ENCODE data around the gene OR4B1.
"Not testable (repeated sequence)": the region's sequence is repeated elsewhere in the genome, so short reads cannot be mapped to it uniquely, and the experiment has no call there.

The OR4B1 gene, protein sequence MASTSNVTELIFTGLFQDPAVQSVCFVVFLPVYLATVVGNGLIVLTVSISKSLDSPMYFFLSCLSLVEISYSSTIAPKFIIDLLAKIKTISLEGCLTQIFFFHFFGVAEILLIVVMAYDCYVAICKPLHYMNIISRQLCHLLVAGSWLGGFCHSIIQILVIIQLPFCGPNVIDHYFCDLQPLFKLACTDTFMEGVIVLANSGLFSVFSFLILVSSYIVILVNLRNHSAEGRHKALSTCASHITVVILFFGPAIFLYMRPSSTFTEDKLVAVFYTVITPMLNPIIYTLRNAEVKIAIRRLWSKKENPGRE

GRCh38 chr11:48216510-48216909 is at the start of gene OR4B1:
OR4B1 (plus strand) TSS chr11:48216810; CDS start chr11:48216810, 0 bp downstream.
- no peak for DNase-seq

DNA sequence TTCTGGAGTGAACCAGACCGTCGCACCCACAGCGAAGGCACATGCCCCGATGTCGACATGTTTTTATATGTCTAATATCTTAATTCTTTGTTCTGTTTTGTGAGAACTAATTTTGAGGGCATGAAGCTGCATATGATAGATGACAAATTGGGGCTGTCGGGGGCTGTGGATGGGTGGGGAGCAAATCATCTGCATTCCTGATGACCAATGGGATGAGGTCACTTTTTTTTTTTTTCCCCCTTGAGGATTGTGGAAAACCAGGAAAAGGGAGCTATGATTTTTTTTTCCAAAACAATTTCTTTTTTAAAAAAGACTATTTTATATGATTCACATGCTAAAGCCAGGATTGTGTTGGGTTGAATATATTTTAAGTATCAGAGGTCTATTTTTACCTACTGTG is 49.2 kb upstream of the OR4B1 start:
- DNase-seq: no peak

- no peak for DNase-seq
Measured at GRCh38 chr11:48168815-48169214, 47.8 kb upstream of the OR4B1 start.

GRCh38 chr11:48169259-48169658 is 47.4 kb upstream of the OR4B1 start:
- DNase-seq: no peak

DNA sequence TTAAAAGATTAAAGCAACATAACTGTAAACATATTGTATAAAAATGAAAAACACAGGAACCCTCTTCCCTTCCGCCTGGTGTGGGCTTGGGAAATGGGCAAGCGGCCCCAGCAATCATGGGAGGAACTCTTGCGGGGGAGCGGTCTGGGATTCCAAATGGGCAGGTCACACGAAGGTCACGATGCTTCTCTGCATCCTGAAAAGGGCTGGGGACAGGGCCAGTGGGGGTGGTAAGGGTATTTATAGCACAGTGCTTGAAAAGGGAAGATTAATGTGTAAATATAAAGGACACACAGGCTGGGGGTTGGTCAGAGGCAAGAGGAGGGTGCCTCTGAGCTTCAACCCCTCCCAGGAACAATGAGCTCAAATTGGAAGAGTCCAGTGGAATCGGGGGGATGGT is 46.9 kb upstream of the OR4B1 start:
- DNase-seq: no peak

- no peak for DNase-seq
Measured at GRCh38 chr11:48170241-48171233, 46.1 kb upstream of the OR4B1 start.

DNA sequence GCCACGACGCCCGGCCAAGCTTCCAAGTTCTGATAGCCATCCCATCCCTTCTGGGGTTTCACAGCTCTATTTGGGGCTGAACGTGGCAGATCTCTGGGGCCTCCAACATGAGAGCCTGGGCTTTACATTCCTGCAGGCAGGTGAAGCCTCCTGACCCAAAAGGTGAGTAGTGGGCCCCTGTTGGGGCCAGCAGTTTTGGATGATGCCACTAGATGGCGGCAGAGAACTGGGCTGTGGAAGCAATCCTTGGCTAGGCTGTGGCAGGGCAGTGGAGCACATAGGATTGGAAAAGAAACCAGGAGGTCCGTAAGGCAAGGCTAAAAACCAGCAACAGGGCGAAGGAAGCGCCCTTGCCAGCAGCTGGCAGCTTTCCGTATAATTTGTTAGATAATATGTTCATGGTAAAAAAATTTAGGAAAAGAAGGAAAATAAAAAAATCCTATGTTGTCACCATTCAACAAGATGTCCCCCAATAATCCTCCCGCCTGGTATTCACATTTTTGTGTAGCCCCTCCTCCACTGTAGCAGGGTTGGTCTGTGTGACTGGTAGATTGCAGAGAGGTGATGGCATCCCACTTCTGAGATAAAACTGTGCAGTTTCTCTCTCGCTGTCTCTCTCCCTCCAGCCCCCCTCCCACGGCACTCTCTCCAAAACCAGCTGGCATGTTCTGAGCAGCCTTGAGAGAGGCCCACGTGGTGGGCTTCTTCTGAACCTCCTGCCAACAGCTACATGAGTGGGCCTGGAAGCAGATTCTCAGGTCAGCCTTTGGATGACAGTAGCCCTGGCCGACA is 43.6 kb upstream of the OR4B1 start:
- DNase-seq: no peak

DNA sequence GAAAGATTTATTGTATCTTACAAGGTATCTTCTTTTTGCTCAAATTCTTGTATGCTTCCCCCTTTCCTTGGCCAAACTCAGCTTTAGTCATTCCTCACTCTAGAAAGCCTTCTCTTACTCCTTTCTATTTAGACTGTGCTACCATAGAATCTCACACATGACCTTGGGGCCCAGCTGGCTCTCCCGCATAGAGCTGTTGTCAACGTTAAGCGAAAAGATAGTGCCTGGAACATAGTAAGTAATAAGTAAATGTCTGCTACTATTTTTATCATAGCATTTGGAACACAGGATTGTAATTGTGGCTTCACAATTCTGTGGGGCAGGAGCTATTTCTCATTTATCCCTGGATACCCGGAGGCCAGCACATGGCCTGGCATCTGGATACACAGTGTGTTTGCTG is 38.9 kb upstream of the OR4B1 start:
- DNase-seq: no peak

- no peak for DNase-seq
Measured at GRCh38 chr11:48180627-48181026, 36.0 kb upstream of the OR4B1 start.

GRCh38 chr11:48182860-48183526 is 33.6 kb upstream of the OR4B1 start:
- no peak for DNase-seq

DNA sequence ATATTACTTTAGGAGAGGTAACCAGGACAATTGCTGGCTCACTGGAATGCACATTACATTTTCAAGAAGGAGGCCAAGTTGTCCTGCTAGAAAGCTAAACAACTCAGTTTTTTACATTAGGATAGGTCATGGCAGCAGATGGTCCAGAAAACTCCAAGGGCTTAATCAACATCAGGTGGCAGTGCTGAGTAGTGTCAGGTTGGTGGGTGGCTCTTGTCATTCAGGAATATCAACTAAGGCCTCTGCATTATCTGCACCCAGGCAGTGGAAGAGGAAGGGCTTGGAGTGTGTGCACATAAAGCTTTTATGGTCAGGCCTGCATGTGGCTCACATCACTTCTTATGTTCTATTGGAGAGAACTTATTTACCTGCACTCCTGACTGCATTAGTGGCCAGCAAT is 32.2 kb upstream of the OR4B1 start:
- no peak for DNase-seq

GRCh38 chr11:48190906-48191654 is 25.5 kb upstream of the OR4B1 start:
- DNase-seq: not testable (repeated sequence)

GRCh38 chr11:48193876-48194275 is 22.7 kb upstream of the OR4B1 start:
- DNase-seq: no peak

DNA sequence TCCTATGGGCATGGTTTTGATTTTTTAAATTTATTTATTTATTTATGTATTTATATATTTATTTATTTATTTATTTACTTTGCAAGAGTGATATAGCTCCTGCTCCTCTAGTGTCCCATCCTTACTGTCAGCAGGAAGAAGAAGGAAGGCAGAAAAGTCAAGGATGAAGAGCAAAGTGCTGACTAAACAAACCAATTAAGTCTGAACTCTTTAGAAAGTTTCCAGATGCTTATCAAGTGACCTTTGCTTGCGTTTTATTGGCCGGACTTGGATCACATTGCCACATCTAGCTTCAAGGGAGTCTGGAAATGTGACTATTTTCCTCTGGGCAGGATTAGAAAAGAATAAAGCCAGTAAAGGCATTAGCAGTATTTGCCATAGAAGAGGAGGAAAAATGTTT is 8.7 kb upstream of the OR4B1 start:
- no peak for DNase-seq

DNA sequence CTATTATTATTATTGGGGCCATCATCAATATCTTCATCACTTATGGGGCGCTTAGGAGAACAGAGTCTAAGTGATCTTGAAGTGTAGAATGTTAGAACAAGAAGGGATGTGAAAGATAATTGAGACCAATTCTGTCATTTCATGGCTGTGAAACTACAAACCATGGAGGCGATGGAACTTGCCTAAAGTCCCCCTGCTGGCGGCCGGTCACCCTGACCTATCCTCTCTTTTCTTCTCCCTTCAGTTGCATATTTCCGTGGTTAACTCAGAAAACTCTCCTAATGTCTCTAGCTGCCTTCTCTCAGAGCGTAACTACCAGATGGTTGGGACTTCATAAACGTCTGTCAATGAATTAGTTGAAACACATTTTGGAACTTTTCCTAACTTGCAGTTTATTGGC is 6.6 kb upstream of the OR4B1 start:
- no peak for DNase-seq

DNA sequence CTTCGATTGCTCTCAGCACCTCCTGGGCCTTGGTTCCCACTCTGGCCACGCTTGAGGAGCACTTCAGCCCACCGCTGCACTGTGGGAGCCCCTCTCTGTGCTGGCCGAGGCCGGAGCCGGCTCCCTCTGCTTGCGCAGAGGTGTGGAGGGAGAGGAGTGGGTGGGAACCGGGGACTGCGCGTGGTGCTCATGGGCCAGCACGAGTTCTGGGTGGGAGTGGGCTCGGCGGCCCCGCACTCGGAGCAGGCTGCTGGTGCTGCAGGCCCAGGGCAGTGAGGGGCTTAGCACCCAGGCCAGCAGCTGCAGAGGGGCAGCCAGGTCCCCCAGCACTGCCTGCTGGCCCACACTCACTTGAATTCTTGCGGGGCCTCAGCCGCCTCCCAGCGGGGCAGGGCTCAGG is 12.2 kb downstream of the OR4B1 start:
- DNase-seq: no peak

DNA sequence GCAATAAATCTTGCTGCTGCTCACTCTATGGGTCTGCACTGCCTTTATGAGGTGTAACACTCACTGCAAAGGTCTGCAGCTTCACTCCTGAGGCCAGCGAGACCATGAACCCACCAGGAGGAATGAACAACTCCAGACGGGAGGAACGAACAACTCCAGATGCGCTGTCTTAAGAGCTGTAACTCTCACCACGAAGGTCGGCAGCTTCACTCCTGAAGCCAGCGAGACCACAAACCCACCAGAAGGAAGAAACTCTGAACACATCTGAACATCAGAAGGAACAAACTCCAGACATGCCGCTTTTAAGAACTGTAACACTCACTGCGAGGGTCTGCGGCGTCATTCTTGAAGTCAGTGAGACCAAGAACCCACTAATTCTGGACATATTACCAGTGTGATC is 13.4 kb downstream of the OR4B1 start:
- DNase-seq: not testable (repeated sequence)

DNA sequence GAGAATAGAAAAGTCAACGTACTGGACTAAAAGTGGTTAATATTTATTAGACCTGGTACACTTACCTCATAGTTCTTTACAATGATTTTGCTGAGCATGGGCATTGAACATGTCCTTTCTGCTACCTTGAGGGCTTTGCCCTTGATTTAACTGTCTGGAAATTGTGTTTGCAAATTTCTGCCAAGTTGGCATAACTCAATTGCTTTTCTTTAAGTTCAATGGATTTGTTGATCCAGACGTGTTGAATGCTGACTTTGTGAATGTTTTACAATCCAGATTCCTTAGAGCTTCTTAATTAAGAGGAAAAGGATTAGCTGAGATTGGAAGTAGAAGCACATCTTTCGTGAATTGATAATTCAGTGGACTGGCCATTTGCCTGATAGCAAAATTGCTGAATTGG is 21.1 kb downstream of the OR4B1 start:
- no peak for DNase-seq

- DNase-seq: no peak
Measured at GRCh38 chr11:48242501-48242900, 25.9 kb downstream of the OR4B1 start.

GRCh38 chr11:48244804-48245203 is 28.2 kb downstream of the OR4B1 start, which contains the start of gene OR4X2:
OR4X2 (plus strand) TSS chr11:48245104; CDS start chr11:48245104, 0 bp downstream.
- DNase-seq: no peak

DNA sequence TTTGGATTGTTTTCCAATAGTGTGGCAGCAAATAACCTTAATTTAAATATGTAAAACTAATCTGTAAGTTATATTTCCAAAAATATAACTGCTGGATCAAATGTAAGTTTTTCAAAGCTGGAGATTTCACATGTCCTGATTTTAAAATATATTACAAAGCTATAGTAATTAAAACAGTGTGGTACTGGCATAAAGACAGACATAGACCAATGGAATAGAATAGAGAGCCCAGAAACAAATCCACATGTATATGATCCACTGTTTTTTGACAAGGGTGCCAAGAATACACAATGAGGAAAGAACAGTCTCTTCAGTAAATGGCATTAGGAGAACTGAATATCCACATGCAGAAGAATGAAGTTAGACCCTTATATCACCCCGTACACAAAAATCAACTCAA is 32.3 kb downstream of the OR4B1 start:
- DNase-seq: no peak

- no peak for DNase-seq
Measured at GRCh38 chr11:48261600-48261999, 45.0 kb downstream of the OR4B1 start.
